ENCODE measurements around the gene MAML3.
"Not testable (repeated sequence)": the region's sequence is repeated elsewhere in the genome, so short reads cannot be mapped to it uniquely, and the experiment has no call there.

The MAML3 gene

DNA sequence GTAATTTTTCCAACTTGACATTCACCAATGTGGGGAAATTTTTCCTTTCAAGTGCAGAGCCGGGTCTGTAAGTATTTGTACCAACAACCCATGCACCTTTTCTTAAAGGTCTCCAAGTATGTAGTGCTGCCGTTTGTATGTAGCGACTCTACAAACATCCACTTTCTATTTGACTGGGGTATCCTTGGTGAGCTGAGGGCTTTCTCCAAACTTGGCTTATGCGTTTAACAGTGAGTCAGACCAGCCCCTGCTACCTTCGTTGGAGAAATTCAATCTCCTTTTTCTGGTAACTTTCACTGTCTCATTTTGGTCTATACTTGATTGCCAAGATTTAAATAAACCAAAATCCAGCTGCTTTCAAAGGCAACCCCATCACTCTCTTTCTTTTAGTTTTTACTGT lies 453.4 kb downstream of the MAML3 start:
- Histone ChIP-seq H3K4me1 (ENCODE audit: control insufficient read depth, insufficient read depth, low read length) (no peaks in the 10 kb centered on the region), H3K4me3 (ENCODE audit: low read length) (no peak overlapping the region), H3K27me3 (ENCODE audit: control insufficient read depth, insufficient read depth, low read length) (no peaks in the 10 kb centered on the region), H3K9ac (ENCODE audit: low read length) (no peak overlapping the region), H3K36me3 (ENCODE audit: control insufficient read depth, insufficient read depth, low read length) (peaks cover 7% of the 10 kb centered on the region), H3K27ac (ENCODE audit: low read depth, low read length) (no peak overlapping the region)

DNA sequence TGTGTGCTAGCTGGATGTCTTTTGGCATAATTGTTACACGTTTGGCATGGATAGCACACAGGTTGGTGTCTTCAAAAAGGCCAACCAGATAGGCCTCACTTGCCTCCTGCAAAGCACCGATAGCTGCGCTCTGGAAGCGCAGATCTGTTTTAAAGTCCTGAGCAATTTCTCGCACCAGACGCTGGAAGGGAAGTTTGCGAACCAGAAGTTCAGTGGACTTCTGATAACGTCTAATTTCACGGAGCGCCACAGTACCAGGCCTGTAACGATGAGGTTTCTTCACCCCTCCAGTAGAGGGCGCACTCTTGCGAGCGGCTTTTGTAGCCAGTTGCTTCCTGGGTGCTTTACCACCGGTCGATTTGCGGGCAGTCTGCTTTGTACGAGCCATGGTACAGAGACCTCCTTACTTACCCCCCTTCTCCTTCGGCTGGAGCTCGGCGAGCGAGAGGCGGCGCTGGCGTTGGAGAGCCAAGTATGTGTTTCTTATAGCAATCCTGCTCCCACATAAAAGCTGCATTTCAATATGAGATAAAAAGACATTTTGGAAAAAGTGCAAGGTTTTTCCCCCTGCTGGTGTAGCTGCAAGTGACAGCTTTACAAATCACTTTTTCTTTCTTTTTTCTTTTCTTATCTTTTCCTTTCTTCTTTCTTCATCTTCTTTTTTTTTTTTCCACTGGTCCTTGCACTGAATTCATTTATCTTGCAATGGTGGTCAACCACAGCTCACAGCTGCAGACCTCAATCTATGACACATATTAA lies 455.6 kb downstream of the MAML3 start:
- not testable (repeated sequence) for H3K27ac ChIP-seq (ENCODE audit: low read depth, low read length); H3K4me3 ChIP-seq (ENCODE audit: low read length); H3K36me3 ChIP-seq (ENCODE audit: control insufficient read depth, insufficient read depth, low read length); H3K27me3 ChIP-seq (ENCODE audit: control insufficient read depth, insufficient read depth, low read length); H3K4me1 ChIP-seq (ENCODE audit: control insufficient read depth, insufficient read depth, low read length); H3K9ac ChIP-seq (ENCODE audit: low read length)

DNA sequence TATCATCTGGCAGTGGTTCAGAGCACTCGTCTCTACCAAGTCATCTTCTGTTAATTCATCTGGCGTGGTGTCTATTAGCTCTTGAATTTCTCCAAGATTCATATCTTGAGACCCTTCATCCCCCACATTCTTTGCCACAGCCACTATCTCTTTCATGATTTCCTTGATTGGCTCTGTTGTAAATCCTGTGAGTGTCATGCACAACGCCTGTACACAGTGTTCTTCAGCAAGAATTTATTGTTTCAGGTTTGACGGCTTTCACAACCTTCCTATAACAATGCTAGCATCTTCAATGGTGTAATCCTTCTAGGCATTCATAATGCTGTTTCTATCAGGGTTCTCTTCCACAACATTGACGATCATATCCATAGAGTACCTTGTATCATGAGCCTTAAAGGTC lies 457.5 kb downstream of the MAML3 start:
- Histone ChIP-seq H3K27me3 (ENCODE audit: control insufficient read depth, insufficient read depth, low read length) (no peaks in the 10 kb centered on the region), H3K27ac (ENCODE audit: low read depth, low read length) (no peak overlapping the region), H3K4me3 (ENCODE audit: low read length) (no peak overlapping the region), H3K4me1 (ENCODE audit: control insufficient read depth, insufficient read depth, low read length) (no peaks in the 10 kb centered on the region), H3K9ac (ENCODE audit: low read length) (no peak overlapping the region), H3K36me3 (ENCODE audit: control insufficient read depth, insufficient read depth, low read length) (peaks cover 7% of the 10 kb centered on the region)

DNA sequence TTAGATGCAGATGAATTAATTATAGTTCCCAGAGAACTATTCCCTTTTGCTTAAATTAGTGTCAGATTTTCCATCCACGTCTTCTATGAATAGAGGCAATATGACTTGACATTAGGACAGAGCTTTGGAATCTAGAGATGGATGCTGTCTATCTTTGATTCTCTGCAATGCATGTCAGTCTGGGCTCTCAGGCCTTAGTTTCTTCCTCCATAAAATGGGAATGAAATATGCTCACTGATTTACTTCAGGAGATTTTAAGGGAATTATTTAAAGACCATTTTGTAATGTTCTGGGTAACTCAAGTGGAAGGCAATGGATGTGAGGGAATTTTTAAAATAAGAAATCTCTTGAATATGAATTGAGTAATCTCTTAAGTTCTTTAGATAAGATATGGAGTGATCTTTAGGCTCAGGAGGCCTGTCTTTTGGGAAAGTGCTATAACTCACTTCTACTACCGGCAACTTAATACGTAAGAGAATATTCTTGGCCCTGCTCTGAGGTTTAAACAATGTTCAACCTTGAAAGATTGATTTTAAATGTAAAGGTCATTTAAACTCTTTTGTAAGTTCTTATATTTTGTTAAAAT lies 459.4 kb downstream of the MAML3 start:
- no peaks in the 10 kb centered on the region for H3K27me3 ChIP-seq (ENCODE audit: control insufficient read depth, insufficient read depth, low read length)
- H3K36me3 ChIP-seq (ENCODE audit: control insufficient read depth, insufficient read depth, low read length): peaks cover 7% of the 10 kb centered on the region
- H3K4me3 ChIP-seq (ENCODE audit: low read length): no peak overlapping the region
- H3K9ac ChIP-seq (ENCODE audit: low read length): no peak overlapping the region
- no peaks in the 10 kb centered on the region for H3K4me1 ChIP-seq (ENCODE audit: control insufficient read depth, insufficient read depth, low read length)
- H3K27ac ChIP-seq (ENCODE audit: low read depth, low read length): no peak overlapping the region

DNA sequence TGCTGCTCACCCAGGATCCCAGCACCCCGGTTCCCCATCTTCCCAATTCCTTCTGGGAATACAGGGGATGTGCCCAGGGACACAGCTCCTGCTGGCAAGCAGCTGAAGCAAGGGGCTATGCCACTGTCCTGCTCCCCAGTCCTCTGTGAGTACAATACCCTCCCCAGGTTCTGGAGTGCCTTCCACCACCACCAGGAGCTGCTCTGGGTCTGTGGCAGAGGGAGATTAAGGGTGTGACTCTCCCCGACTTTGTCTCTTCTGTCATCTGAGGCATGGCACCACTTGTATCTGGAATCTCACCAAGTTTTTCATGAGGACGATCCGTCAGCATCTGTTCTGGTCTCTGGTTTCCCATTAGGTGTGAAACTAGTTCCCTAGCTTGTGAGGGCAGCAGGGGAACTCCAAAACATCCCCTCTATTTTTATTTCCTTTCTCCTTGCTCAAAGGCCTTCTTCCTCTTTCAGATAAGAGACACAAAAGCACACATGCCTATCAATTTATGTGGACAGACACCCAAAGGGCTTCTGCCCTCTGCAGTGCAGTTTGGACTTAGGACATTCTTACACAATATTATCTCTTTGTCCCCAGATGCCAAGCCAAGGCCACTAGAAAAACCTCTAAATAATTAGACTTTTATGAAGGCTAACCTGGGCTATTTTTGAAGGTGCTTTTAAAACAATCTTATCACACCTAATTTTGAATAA lies 461.5 kb downstream of the MAML3 start:
- Histone ChIP-seq H3K36me3 (ENCODE audit: control insufficient read depth, insufficient read depth, low read length) (peaks cover 7% of the 10 kb centered on the region), H3K4me3 (ENCODE audit: low read length) (no peak overlapping the region), H3K9ac (ENCODE audit: low read length) (no peak overlapping the region), H3K4me1 (ENCODE audit: control insufficient read depth, insufficient read depth, low read length) (no peaks in the 10 kb centered on the region), H3K27me3 (ENCODE audit: control insufficient read depth, insufficient read depth, low read length) (no peaks in the 10 kb centered on the region), H3K27ac (ENCODE audit: low read depth, low read length) (no peak overlapping the region)

DNA sequence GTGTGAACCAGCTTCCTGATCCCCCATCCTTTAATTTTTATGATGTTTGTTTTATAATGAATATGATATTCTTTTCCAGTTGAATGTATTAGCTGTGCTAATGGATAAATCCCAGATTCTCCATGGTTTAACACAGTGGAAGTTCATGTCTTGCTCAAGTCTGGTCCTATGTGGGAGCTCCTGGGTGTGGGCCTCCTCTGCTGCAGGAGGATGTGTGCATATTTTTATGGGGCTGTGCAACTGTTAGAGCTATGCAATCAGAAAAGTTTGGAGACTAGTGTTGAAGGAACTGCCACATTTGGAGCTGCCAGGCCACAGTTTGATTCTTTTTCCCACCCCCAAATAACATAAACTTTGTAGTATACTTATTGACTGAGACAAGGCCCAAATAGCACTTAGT lies 463.6 kb downstream of the MAML3 start:
- no peaks in the 10 kb centered on the region for H3K36me3 ChIP-seq (ENCODE audit: control insufficient read depth, insufficient read depth, low read length)
- H3K4me1 ChIP-seq (ENCODE audit: control insufficient read depth, insufficient read depth, low read length): no peaks in the 10 kb centered on the region
- no peaks in the 10 kb centered on the region for H3K27me3 ChIP-seq (ENCODE audit: control insufficient read depth, insufficient read depth, low read length)
- H3K9ac ChIP-seq (ENCODE audit: low read length): no peak overlapping the region
- no peak overlapping the region for H3K27ac ChIP-seq (ENCODE audit: low read depth, low read length)
- H3K4me3 ChIP-seq (ENCODE audit: low read length): no peak overlapping the region

DNA sequence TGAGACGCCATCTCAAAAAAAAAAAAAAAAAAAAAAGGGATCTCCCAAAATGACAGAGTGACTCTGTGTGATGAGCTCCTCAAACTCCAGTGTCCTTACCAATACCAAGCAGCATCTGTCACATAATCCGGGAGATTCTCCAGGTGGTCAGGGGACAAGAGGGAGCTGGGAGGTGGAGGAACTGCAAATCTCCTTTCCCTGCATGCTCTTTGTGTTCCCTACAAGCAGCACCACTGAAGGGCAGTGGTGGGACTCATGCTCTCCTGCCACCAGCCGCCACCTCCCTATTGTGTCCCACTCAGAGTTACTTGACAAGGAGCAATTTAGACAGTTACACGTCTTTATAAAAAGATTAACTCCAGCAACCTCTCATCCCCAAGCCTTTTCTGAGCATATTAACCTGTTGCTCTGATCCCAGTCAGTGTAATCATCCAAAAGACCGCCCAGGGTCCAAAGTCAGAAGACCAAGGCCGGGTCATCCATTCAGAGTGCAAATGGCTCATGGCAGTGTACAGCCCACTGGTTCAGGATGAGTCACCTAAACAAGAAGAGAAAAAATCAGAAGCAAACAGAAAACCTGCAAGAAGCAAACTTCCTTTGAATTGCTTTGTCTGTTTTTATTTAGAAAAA lies 464.8 kb downstream of the MAML3 start:
- H3K4me1 ChIP-seq (ENCODE audit: control insufficient read depth, insufficient read depth, low read length): no peaks in the 10 kb centered on the region
- no peak overlapping the region for H3K27ac ChIP-seq (ENCODE audit: low read depth, low read length)
- H3K36me3 ChIP-seq (ENCODE audit: control insufficient read depth, insufficient read depth, low read length): no peaks in the 10 kb centered on the region
- no peaks in the 10 kb centered on the region for H3K27me3 ChIP-seq (ENCODE audit: control insufficient read depth, insufficient read depth, low read length)
- H3K4me3 ChIP-seq (ENCODE audit: low read length): no peak overlapping the region
- H3K9ac ChIP-seq (ENCODE audit: low read length): no peak overlapping the region

DNA sequence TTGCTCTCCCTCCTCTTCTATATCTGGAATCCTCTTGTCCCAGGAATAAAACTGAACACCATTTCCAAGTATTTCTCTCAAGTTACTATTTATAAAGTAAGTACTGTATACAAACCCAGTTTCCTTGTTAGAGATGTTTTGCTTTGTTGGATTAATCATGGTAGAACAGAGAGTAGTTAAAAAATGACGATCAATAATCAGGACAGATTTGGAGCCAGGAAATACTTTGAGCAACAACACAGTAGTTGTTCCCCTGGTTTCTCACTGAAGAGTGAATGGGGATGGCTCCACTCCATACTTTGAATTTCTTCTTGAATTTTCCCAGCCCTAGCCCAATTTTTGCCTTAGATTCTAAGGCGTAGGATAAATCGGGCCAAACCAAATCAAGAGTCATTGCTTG lies 467.0 kb downstream of the MAML3 start:
- Histone ChIP-seq H3K27ac (ENCODE audit: low read depth, low read length) (no peak overlapping the region), H3K4me3 (ENCODE audit: low read length) (no peak overlapping the region), H3K36me3 (ENCODE audit: control insufficient read depth, insufficient read depth, low read length) (no peaks in the 10 kb centered on the region), H3K4me1 (ENCODE audit: control insufficient read depth, insufficient read depth, low read length) (no peaks in the 10 kb centered on the region), H3K9ac (ENCODE audit: low read length) (no peak overlapping the region), H3K27me3 (ENCODE audit: control insufficient read depth, insufficient read depth, low read length) (no peaks in the 10 kb centered on the region)

DNA sequence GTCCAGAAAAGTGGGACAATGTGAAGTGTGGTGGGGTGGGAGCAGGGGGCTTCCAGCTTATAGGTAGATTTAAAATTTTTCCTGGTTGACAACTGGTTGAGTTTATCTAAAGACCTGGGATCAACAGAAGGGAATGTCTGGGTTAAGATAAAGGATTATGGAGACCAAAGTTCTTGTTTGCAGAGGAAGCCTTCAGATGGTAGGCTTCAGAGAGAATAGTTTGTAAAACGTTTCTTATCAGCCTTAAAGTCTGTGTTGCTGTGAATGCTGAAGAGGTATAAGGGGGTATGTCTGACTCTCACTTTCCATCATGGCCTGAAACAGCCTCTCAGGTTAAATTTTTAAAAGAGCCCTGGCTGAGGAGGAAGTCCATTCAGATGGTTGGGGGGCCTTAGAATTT lies 467.9 kb downstream of the MAML3 start:
- Histone ChIP-seq H3K4me1 (ENCODE audit: control insufficient read depth, insufficient read depth, low read length) (no peaks in the 10 kb centered on the region), H3K27me3 (ENCODE audit: control insufficient read depth, insufficient read depth, low read length) (no peaks in the 10 kb centered on the region), H3K36me3 (ENCODE audit: control insufficient read depth, insufficient read depth, low read length) (no peaks in the 10 kb centered on the region), H3K4me3 (ENCODE audit: low read length) (no peak overlapping the region), H3K27ac (ENCODE audit: low read depth, low read length) (no peak overlapping the region), H3K9ac (ENCODE audit: low read length) (no peak overlapping the region)

DNA sequence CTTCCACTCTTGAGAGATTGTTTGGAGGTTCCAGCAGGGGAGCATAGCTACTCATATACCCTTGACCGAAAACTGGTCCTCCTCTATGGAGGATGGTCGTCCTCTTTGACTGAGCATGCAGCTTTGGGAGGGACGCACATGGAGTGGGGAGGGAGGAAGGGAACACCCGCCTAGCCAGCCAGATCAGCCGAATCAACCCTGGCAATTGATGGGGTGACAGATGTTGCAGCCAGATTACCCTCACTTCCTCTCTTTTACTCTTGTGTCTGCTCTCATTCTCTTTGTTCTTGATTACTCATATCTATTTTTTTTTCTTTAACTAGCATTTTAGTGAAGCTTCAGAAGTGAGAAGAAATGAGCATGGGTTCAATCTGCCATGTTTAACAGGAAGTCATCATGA lies 468.8 kb downstream of the MAML3 start:
- Histone ChIP-seq H3K4me3 (ENCODE audit: low read length) (no peak overlapping the region), H3K9ac (ENCODE audit: low read length) (no peak overlapping the region), H3K4me1 (ENCODE audit: control insufficient read depth, insufficient read depth, low read length) (no peaks in the 10 kb centered on the region), H3K27ac (ENCODE audit: low read depth, low read length) (no peak overlapping the region), H3K27me3 (ENCODE audit: control insufficient read depth, insufficient read depth, low read length) (no peaks in the 10 kb centered on the region), H3K36me3 (ENCODE audit: control insufficient read depth, insufficient read depth, low read length) (no peaks in the 10 kb centered on the region)

DNA sequence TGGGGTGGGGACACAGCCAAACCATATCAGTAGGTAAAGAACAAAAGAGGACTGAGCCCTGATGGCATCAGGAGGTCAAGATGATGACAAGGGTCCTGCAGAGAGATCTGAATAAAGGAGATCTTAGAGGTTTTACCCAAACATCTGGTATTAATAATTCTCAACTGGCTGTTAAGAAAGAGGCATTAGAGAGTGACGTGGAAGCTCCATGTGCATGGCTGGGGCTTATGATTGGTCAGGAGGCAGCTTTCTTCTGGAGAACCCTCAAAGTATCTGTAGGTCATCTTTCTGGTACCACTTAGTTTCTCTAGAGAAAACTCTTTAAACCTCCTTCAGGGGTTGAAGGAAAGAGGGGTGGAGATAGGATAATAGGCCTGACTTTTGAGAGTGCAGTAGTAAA lies 469.6 kb downstream of the MAML3 start:
- Histone ChIP-seq H3K36me3 (ENCODE audit: control insufficient read depth, insufficient read depth, low read length) (no peaks in the 10 kb centered on the region), H3K4me1 (ENCODE audit: control insufficient read depth, insufficient read depth, low read length) (no peaks in the 10 kb centered on the region), H3K27ac (ENCODE audit: low read depth, low read length) (no peak overlapping the region), H3K27me3 (ENCODE audit: control insufficient read depth, insufficient read depth, low read length) (no peaks in the 10 kb centered on the region), H3K9ac (ENCODE audit: low read length) (no peak overlapping the region), H3K4me3 (ENCODE audit: low read length) (no peak overlapping the region)

DNA sequence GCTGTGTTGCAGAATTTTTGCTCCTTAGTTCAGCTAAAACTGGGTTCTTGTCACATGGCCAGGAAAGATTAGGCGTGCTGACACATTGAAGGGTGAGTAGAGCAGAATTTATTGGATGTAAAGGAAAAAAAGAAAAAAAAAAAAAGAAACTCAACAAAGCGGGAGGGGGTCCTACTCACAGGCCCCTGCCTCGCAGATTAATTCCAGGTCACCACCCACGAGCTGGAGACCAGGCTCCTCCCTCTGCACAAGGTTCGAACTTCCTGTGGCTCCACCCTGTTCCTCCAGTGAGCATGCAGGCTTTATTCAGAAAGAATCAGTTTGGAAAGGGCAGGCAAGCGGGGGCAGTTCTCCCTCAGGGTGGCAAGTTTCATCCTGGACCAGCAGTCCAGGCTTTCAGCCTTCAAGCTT lies 471.2 kb downstream of the MAML3 start:
- peaks cover 5% of the 10 kb centered on the region for H3K36me3 ChIP-seq (ENCODE audit: control insufficient read depth, insufficient read depth, low read length)
- H3K4me1 ChIP-seq (ENCODE audit: control insufficient read depth, insufficient read depth, low read length): no peaks in the 10 kb centered on the region
- H3K9ac ChIP-seq (ENCODE audit: low read length): no peak overlapping the region
- no peak overlapping the region for H3K4me3 ChIP-seq (ENCODE audit: low read length)
- H3K27me3 ChIP-seq (ENCODE audit: control insufficient read depth, insufficient read depth, low read length): no peaks in the 10 kb centered on the region
- H3K27ac ChIP-seq (ENCODE audit: low read depth, low read length): no peak overlapping the region
